ENCODE data around the gene BMP10. TPM values are rescaled to one million over a fixed set of nuclear protein-coding genes. Genes with fewer than 3 reads are reported as not detected.

The BMP10 gene
- total and polyA plus RNA-seq, 2 of the 13 experiments (the other 11 are each of a cell fraction or from before 2014, with no cell fraction given), result not detected

GRCh38 chr2:68817306-68817705 lies 53.9 kb downstream of the BMP10 start:
- no TSS peak for BruUV-seq (replicated peaks)
- Histone ChIP-seq H3K79me2 (ENCODE audit: insufficient read depth, low read length) (no peaks in the 10 kb centered on the region), H2AFZ (ENCODE audit: low read length) (no peak overlapping the region), H3K9ac (ENCODE audit: insufficient read depth, low read depth, low read length) (no peak overlapping the region), H3K27ac (ENCODE audit: extremely low read length, insufficient read depth, low read length) (no peak overlapping the region), H3K27me3 (ENCODE audit: control insufficient read depth in 1 of 2, insufficient read depth in 2 of 2, low read length in 2 of 2) (peaks cover 2 to 16% of the 10 kb centered on the region in 2 experiments; a peak in 2 of 5 replicates), H3K36me3 (replicated peaks in 1 of 2; ENCODE audit: control insufficient read depth in 1 of 2, insufficient read depth in 2 of 2, low read length in 2 of 2) (no peaks in the 10 kb centered on the region), H3K4me1 (ENCODE audit: insufficient read depth, low read length) (no peaks in the 10 kb centered on the region), H3K4me3 (replicated peaks in 1 of 3; ENCODE audit: insufficient read depth in 1 of 3, low read depth in 2 of 3, low read length in 3 of 3) (no peak overlapping the region), H3K4me2 (ENCODE audit: low read depth, low read length) (no peak overlapping the region), H4K20me1 (ENCODE audit: insufficient read depth, low read length) (no peaks in the 10 kb centered on the region), H3K9me3 (ENCODE audit: low read length) (no peaks in the 10 kb centered on the region)
- ATAC-seq (no peak), FAIRE-seq (no peak), DNase-seq (ENCODE audit: low spot score) (no peak)
- ChIA-PET CTCF (ENCODE audit: low intra/inter-chr PET ratio, low total read pairs) (no interaction called here), POLR2A (no interaction called here)
- intact Hi-C loops (cut with micrococcal nuclease; ENCODE audit: unreplicated experiment) (no loop called here), in situ Hi-C loops (cut with HindIII; ENCODE audit: extremely low pct_ligation_motif_present, low pct_unique_long_range_greater_than_20kb) (no loop called here)
- no peak for TF ChIP-seq JUND (CRISPR knock-in tag; IDR thresholded peaks at IDR 0.05)
- TF ChIP-seq ZBTB37 (CRISPR knock-in tag; IDR thresholded peaks at IDR 0.05), result no peak
- TF ChIP-seq TAF15 (IDR thresholded peaks at IDR 0.05; ENCODE audit: low read depth, low read length, poor library complexity, severe bottlenecking), result no peak
- no peak for TF ChIP-seq ZNF879 (CRISPR knock-in tag; IDR thresholded peaks at IDR 0.05)
- no peak for TF ChIP-seq NFE2 (CRISPR knock-in tag; IDR thresholded peaks at IDR 0.05)
- no peak for TF ChIP-seq SALL1 (CRISPR knock-in tag; IDR thresholded peaks at IDR 0.05)
- TF ChIP-seq HNF4G (IDR thresholded peaks at IDR 0.05; ENCODE audit: borderline replicate concordance, low read depth, low read length), result no peak
- TF ChIP-seq HNF4G (CRISPR knock-in tag; IDR thresholded peaks at IDR 0.05; ENCODE audit: borderline replicate concordance, low read depth), result no peak
- no peak for TF ChIP-seq ZNF282 (IDR thresholded peaks at IDR 0.05; ENCODE audit: partially characterized antibody)
- TF ChIP-seq ZNF558 (CRISPR knock-in tag; IDR thresholded peaks at IDR 0.05; ENCODE audit: borderline replicate concordance), result no peak
- no peak for TF ChIP-seq SRSF4 (IDR thresholded peaks at IDR 0.05; ENCODE audit: low read depth, low read length, poor library complexity, severe bottlenecking)
- TF ChIP-seq, protein P1, sequence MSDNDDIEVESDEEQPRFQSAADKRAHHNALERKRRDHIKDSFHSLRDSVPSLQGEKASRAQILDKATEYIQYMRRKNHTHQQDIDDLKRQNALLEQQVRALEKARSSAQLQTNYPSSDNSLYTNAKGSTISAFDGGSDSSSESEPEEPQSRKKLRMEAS (IDR thresholded peaks at IDR 0.05), result no peak
- TF ChIP-seq HNF4A (CRISPR knock-in tag; IDR thresholded peaks at IDR 0.05), result no peak
- TF ChIP-seq ZNF329 (CRISPR knock-in tag; IDR thresholded peaks at IDR 0.05; ENCODE audit: low read depth), result no peak
- no peak for TF ChIP-seq KAT2B (IDR thresholded peaks at IDR 0.05; ENCODE audit: borderline replicate concordance, low read depth, low read length)
- TF ChIP-seq ZNF740 (CRISPR knock-in tag; IDR thresholded peaks at IDR 0.05), result no peak
- no peak for TF ChIP-seq SAFB2 (CRISPR knock-in tag; IDR thresholded peaks at IDR 0.05; ENCODE audit: borderline replicate concordance, low read depth)
- TF ChIP-seq ZNF891 (CRISPR knock-in tag; IDR thresholded peaks at IDR 0.05), result no peak
- no peak for TF ChIP-seq KLF13 (CRISPR knock-in tag; IDR thresholded peaks at IDR 0.05)
- no peak for TF ChIP-seq ELF4 (CRISPR knock-in tag; IDR thresholded peaks at IDR 0.05; ENCODE audit: borderline replicate concordance)
- TF ChIP-seq, protein P2, sequence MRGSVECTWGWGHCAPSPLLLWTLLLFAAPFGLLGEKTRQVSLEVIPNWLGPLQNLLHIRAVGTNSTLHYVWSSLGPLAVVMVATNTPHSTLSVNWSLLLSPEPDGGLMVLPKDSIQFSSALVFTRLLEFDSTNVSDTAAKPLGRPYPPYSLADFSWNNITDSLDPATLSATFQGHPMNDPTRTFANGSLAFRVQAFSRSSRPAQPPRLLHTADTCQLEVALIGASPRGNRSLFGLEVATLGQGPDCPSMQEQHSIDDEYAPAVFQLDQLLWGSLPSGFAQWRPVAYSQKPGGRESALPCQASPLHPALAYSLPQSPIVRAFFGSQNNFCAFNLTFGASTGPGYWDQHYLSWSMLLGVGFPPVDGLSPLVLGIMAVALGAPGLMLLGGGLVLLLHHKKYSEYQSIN (CRISPR knock-in tag; IDR thresholded peaks at IDR 0.05; ENCODE audit: borderline replicate concordance), result no peak

All from HepG2 (cell line).